ENCODE measurements around the gene C1orf159.
"Not testable (repeated sequence)": the region's sequence is repeated elsewhere in the genome, so short reads cannot be mapped to it uniquely, and the experiment has no call there.

C1orf159 gene

DNA sequence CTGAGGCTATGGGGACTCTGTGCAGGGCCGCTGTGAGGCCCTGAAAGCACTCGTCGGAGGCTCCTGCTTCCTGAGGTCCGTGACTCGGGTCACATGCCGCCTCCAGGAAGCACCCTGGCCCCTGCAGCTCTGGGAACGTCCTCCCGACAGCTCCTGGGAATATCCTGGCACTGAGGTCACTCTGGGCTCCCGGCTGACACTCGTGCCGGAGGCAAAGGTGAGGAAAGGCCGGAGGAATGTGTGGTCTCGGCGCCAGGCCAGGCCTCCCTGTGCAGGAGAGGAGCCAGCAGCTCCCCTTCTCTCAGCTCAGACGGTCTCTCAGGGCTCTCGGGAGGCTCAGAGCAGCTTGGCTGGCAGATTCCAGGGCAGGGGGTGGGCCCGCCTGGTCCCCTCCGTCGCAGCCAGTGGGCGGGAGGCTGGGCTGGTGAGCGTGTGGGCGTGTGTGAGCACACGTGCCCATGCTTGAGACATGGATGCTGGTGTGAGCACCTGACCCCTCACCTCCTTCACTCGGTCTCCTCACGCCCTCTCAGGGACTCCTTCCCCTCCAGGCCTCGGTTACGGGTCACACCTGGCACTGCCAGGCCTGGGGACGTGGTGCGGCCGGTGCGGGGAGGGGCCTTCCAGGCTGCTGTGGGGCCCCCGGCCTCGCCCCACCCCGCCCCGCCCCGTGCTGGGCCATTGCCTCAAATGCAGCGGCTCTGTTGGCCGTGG is 36.3 kb downstream of the C1orf159 start:
- no peak for DNase-seq

DNA sequence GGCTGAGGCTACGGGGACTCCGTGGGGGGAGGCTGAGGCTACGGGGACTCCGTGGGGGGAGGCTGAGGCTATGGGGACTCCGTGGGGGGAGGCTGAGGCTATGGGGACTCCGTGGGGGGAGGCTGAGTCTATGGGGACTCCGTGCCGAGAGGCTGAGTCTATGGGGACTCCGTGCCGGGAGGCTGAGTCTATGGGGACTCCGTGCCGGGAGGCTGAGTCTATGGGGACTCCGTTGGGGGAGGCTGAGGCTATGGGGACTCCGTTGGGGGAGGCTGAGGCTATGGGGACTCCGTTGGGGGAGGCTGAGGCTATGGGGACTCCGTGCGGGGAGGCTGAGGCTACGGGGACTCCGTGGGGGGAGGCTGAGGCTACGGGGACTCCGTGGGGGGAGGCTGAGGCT is 38.5 kb downstream of the C1orf159 start:
- not testable (repeated sequence) for DNase-seq

DNA sequence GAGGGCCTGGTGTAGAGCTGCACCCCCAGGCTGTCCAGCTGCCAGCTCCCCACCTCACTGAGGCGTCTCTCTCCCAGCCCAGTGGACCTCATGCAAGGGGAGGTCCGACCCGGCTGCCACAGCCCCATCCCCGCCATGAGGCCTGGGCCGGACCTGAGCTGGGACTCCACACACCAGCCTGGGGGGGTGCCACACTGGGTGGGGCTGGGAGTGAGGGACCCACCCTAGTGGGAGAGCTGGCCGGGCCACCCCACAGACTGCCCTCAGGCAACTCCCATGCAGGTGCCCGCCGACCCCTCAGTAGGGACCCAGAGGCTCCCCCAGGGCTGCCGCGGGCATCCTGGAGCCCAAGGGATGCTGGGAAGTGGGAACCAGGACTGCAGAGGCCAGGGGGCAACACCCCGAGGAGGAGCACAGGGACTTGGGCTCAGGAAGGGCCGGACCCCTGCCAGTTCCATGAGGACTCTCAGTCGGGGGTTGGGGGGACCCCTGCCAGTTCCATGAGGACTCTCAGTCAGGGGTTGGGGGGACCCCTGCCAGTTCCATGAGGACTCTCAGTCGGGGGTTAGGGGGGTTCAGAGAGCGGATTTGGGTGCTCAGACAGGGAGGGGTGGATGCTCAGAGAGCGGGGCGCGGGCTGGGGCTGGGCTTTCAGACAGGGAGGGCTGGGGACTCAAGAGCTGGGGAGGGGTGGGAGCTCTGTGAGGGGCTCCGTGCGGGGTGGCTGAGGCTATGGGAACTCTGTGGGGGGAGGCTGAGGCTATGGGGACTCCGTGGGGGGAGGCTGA is 40.5 kb downstream of the C1orf159 start:
- DNase-seq: no peak

DNA sequence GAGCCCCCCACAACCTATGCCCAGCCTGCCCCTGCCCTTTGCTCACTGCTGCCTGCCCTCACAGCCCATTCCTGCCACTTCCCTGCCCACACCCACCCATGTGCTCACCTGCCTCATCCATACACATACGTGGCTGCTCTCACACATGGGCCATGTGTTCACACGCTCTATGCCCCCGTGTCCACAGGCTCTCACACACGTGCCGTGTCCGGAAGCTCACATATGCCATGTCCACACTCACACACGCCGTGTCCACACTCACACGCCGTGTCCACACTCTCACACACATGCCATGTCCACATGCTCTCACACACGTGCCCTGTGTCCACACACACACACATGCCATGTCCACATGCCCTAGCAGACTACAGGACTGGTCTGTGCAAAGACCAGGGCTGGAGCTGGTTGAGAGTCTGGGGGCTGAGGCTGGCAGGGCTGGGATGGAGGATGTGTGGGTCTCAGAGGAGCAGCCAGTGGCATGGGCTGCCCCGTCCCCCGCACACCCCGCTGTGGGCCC is 41.2 kb downstream of the C1orf159 start:
- no peak for DNase-seq

DNA sequence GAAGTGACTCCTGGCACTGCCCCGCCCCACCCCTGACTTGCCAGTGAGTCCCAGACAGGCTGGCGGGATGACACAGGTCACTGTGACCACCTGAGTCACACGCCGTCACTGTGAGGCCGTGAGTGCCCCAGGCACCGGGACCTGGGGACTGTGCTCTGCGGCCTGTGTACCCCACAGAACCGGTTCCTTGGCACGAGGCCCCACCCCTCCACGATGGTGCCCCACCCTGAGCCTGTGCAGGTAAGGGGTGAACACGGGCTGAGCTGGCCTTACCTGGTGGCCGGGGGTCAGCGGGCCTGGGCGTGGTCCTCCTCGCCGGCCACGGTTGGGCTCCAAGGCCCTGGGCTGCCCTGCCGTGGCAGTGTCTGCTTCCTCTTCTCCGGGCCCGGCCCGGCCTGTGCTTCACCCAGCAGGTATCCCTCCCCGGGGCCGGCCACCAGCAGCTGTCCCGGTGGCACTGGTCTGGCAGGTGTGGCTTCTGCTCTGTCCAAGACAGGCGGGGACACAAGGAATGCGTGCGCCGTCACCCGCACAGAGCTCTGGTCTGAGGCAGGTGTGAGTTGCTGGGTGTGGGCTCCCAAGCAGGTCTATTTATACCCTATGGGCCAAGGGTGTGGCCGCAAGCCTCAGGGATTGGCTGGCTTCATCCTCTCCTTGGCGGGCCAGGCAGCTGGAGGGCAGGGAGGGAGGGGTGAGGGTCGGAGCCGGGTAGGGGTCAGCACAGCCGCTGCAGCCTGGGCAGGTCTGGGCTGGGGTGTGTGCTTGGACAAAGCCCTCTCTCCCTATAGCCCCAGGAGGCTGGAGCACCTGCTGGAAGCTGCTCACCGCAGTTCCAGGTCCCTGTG is 41.9 kb downstream of the C1orf159 start, which contains the start of gene RNF223:
RNF223 (minus strand) TSS at position 564 of the 845 bp plus-strand sequence. CDS start 1,740 bp downstream, outside the sequence.
- no peak for DNase-seq

DNA sequence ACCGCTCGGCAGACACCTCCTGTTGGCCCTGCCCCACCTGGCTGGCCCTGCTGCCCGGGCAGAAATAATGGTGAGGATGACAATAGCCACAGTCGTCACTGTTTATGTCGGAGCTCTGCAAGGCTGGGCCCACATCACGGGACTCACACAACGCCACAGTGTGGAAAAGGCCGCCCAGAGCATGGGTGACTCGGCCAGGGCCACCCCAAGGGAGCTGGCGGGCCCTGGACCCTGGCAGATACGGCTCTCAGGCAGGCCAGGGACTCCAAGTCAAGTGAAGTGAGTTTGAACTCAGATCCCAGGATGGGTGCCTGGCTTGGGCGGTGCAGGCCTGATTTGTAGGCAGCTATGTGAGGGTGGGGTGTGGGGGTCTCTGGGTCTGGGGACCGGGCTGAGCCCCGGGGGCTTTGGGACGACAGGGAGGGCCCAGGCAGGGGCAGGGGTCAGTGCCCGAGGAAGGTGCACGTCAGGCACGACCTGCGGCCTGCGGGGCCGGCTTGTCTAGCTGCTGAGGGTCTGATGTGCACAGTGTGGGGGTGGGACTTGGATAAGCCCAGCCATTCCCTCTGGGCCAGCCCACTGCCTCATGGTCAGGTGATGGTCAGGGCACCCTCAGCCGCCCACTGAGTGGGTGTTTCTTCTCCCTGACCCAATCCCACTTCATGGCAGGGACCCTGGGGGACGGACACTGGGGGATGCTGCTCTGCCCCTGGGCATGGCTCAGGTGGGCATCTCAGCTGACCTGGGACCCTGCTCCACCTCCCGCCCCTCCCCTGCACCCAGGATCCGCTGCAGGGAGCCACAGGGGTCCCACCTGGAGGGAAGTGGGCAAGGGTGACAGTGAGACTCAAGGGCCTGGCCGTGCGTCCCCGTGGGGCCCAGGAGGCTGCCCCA is 42.8 kb downstream of the C1orf159 start:
- no peak for DNase-seq

DNA sequence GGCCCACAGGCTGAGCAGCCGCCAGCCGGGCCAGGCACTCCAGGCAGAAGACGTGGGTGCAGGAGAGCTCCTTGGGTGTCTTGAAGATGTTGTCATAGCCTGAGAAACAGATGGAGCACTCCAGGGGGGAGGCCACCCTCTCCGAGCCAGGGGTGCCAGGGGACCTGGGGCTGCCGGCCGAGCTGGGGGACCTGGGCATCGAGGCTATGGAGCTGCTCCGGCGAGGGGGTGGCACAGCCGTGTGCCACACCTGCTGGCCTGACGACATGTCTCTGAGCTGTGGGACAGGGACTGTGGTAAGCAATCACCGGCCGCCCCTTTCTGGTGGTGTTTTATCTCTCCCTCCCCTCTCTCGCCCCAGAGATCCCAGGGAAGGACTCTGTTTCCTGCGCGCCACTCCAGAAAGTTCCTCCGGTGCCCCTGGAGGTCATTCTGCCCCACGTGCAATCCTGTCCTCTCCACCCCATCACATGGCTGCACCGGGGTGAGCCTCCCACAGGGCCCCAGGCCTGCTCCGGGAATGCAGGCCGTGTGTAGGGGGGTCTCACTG is 43.5 kb downstream of the C1orf159 start:
- DNase-seq: no peak

DNA sequence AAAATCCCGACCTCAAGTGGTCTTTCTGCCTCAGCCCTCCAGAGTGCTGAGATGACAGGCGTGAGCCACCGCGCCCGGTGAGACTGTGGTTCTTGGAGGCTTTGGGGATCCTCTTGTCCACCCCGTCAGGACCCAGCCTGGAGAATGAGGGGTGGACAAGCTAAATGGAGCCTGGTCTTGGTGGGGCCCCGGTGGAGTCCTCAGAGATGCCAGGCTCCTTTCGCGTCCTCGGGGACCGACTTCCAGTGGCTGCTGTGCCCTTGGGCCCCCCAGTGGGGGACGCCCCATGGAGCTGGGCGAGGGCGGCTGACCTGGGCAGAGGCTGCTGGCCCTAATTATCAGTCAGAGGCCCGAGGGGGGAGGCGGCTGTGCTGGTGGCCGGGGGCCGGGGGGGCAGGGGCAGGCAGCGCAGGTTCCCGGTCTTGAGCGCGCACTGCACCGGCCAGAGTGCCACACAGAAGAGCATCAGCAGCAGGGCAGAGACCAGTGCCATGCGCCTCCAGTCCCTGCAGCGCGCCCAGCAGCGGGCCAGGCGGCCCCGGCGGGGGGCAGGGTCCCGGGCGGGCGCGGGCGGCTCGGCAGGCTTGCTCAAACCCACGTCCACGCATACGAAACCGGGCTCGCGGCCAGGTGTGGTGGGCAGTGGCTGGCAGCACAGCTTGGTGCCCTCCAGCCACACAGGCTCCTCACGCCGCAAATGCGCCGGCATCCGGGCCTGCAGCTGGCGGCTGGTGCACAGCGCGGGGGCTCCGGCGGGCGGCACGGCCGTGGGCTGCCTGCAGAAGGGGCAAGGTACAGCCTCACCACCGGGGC is 44.2 kb downstream of the C1orf159 start:
- DNase-seq: no peak

DNA sequence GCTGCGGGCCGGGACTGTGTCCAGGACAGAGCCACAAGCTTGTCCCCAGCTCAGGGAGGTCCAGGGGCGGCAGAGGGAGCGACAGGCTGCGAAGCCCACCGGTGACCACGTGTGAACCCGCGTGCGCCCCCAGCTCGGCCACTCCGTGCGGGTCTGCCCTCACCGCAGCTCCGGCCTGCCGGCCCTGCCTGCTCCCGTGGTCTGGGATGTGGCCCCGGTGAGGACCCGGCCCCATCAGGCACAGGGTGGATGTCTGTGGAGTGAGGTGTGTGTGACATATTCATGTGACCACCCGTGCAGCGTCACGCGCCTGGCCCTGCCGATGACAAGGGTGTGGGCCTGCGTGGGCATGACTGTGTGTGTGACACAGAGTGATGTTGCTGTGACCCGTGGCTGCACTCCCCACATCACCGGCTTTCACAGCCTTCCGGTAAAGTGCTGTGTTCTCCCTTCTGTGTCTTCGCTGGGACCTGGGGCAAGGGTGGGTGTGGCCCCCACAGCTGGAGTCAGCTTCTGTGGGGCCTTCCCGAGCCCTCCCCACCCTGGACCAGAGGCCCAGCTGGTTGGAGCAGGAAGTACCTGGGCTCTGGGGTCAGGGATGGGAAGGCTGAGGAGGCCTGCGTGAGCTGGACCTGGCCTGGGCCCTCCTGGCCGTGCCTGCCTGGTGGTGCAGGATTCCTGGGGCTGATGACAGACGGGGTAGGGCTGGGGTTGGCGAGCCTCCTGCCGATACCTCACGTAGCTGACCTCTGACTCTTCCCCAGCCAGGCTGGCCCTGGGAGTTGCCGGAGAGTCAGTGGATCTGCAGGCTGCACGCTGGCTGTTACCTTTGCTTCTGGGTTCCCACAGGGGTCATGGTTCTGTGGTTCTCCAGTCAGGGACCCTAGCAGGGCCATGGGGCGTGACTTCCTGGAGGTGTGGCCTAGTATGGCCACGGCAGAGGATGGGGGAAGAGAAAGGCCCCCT is 45.9 kb downstream of the C1orf159 start:
- DNase-seq: no peak

DNA sequence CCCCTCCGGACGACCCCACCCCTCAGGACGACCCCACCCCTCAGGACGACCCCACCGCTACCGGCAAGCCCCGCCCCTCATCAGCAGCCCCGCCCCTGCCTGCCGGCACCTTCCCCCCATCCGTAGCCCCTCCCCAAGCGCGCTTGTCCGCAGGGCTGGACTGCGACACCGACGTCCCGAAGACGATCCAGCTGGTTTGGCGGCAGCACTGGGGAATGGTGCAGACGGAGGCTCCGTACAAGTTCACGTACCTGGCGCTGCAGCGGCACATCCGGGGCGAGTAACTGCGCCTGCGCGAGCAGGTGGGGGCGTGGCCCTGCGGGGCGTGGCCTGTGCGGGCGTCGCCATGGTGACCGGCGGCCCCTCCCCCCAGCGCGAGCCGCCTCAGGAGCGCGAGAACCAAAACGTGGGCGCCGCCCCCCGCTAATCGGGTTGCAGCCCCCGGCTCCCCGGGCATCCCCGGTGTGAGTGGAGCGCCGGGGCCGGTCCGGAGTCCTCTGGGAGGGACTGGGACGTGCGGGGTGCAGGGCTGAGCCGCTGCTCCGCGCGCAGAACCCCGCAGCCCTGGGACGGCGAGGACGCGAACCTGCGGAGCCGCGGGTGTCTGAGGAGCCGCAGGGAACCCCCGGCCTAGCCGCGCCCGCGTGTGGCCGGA is 46.7 kb downstream of the C1orf159 start:
- DNase-seq: no peak

DNA sequence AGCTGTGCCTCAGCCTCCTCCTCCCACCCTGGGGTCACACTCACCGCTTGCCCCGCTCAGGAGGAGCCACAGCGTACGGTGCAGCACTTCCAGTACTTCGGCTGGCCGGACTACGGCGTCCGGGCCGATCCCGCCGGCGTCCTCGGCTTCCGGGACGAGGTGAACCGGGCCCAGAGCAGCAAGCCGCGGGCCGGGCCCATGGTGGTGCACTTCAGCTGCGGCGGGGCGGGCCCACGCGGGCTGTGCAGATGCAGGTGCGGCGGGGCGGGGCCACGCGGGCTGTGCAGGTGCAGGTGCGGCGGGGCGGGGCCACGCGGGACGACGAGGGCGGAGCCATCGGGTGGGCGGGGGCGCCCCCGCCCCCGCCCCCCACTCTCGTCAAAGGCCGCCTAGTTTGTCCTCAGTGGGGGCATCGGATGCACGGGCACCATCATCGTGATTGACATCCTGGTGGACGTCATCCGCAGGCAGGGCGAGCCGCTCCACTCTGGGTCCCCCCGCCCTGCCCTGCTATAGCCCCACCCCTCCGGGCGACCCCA is 47.3 kb downstream of the C1orf159 start:
- DNase-seq: no peak

DNA sequence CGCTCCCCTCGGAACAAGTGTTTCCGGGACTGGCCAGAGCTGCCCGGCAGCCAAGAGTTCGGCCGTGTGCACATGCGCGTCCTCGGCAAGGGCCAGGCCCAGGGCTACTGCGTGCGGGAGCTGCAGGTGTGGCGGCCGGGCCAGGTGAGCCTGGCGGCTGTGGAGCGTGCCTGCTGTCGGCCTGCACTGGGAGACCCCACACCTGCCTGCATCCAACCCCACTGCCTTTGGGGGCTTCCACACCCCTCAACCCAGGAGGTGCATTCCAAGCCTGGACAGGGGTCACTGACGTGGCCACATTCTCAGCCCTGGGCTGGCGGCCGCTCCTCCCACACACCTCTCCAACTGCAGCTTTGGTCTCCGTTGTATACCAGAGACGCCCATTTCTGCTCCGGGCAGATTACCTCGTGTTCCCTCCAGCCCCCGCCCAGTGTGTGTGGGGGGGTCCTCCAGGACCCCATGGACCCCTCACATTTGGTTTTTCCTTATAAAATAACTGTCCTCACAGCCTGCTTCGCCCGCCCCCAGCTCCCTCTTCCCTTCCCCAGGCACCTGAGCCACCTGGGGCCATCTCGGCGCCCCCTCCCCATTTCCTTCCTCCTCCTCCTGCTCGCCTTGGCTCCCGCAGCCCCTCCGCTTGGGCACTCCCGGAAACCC is 47.9 kb downstream of the C1orf159 start:
- no peak for DNase-seq

DNA sequence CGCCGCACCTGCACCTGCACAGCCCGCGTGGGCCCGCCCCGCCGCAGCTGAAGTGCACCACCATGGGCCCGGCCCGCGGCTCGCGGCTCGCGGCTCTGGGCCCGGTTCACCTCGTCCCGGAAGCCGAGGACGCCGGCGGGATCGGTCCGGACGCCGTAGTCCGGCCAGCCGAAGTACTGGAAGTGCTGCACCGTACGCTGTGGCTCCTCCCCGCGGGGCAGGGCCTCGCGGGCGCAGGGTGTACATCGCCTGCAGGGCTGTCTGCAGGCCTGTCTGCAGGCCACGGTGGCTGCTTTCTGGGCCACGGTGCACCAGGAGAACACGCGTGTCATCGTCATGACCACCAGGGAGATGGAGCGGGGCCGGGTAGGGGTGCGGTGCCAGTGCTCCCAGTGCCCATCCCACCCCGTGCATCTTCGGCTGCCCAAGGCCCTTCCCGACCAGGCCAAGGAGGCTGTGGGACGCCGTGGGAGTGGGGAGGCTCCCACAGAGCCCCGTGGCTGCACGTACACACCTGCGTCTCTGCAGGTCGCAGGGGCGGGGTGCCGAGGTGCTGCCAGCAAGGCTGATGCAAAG is 48.5 kb downstream of the C1orf159 start:
- no peak for DNase-seq

DNA sequence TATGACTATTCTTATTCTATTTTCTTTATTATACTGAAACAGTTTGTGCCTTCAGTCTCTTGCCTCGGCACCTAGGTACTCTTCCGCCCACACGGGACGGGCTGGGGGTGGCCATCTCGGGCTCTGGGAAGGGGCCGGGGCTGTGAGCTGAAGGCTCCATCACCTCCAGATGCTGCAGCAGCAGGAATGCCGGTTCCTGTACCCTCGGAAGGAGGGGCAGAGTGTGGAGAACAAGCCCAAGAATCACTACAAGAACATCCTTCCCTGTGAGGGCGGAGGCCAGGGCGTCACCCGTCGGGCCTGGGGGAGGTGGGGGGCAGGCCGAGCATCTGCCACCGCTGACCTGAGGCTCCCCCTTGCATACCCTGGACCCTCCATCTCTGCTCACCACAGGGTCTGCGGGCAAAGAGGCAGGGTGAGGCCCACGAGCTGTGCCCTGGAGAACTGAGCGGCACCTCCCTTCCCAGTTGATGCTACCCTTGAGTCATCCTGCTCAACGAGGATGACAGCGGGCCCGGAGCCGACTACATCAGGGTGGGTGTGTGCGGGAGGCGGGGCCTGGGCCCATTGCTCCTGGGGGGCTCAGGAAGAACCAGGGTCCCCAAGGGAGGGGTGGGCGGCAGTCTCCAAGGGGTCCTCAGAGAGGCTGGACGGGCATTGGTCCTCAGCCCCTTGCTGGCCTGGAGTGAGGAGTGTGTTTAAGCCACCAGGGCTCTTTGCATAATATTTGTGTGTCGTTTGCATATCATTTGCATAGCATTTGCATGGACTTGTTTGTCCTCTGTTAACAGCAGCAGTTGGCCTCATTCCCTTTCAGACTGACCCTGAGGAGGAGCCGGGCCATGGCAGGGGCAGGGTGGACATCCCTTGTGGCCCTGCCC is 49.2 kb downstream of the C1orf159 start:
- DNase-seq: no peak

DNA sequence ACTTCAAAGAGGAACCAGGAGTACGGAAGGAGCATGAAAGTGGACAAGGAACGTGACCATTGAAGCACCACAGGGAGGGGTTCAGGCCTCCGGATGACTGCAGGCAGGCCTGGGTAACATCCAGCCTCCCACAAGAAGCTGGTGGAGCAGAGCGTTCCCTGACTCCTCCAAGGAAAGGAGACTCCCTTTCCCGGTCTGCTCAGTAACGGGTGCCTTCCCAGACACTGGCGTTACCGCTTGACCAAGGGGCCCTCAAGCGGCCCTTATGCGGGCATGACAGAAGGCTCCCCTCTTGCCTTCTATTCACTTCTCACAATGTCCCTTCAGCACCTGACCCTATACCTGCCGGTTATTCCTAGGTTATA is 50.0 kb downstream of the C1orf159 start:
- DNase-seq: not testable (repeated sequence)

DNA sequence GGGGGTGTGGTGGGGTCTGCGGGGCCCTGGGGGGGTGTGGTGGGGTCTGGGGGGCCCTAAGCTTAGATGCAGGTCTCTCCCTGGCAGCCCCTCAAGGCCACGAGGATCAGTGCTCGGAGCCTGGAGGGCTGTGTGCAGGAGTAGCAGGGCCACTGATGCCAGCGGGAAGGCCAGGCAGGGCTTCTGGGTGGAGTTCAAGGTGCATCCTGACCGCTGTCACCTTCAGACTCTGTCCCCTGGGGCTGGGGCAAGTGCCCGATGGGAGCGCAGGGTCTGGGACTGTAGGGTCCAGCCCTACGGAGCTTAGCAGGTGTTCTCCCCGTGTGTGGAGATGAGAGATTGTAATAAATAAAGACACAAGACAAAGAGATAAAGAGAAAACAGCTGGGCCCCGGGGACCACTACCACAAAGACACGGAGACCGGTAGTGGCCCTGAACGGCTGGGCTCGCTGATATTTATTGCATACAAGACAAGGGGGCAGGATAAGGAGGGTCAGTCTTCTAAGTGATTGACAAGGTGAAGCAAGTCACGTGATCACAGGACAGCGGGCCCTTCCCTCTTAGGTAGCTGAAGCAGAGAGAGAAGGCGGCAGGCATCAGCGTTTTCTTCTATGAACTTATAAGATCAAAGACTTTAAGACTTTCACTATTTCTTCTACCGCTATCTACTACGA is 50.5 kb downstream of the C1orf159 start:
- DNase-seq: no peak
